Measurements from ENCODE around the gene PCDHA5.
A peak's percentile ranks its signal among the peaks of the same experiment; 100 is the strongest.
"Not testable (repeated sequence)": the region's sequence is repeated elsewhere in the genome, so short reads cannot be mapped to it uniquely, and the experiment has no call there.

The PCDHA5 gene

DNA sequence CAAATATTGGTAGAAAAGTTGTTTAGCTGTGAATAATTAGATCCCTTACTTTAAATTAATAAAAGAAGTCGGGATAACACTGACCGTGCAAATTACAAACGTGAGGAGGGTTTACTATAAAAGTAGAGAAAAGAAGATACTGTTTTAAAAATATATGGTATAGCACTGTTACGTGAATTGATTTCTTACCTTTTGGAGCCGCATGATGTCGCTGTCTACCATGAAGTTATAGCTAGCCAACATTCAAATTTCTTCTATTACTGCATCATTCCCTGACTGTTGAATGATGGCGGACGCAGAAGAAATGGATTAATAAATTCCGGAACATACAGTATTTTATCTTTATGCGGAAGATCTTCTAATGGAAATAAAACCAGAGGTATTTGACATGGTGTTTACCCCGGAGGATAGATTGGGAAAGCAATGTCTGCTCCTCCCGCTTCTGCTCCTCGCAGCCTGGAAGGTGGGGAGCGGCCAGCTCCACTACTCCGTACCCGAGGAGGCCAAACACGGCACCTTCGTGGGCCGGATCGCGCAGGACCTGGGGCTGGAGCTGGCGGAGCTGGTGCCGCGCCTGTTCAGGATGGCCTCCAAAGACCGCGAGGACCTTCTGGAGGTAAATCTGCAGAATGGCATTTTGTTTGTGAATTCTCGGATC, 6.4 kb downstream of the PCDHA5 start, which contains the start of gene PCDHA6:
TSS of gene PCDHA6 (plus strand) at position 257 of the 658 bp plus-strand sequence. CDS start at position 389, 132 bp downstream.
- DNase-seq, result no peak

DNA sequence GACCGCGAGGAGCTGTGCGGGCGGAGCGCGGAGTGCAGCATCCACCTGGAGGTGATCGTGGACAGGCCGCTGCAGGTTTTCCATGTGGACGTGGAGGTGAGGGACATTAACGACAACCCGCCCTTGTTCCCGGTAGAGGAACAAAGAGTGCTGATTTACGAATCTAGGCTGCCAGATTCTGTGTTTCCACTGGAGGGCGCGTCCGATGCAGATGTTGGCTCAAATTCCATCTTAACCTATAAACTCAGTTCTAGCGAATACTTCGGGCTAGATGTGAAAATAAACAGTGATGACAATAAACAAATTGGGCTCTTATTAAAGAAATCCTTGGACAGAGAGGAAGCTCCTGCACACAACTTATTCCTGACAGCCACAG, 6.9 kb downstream of the PCDHA5 start:
- DNase-seq, result no peak

DNA sequence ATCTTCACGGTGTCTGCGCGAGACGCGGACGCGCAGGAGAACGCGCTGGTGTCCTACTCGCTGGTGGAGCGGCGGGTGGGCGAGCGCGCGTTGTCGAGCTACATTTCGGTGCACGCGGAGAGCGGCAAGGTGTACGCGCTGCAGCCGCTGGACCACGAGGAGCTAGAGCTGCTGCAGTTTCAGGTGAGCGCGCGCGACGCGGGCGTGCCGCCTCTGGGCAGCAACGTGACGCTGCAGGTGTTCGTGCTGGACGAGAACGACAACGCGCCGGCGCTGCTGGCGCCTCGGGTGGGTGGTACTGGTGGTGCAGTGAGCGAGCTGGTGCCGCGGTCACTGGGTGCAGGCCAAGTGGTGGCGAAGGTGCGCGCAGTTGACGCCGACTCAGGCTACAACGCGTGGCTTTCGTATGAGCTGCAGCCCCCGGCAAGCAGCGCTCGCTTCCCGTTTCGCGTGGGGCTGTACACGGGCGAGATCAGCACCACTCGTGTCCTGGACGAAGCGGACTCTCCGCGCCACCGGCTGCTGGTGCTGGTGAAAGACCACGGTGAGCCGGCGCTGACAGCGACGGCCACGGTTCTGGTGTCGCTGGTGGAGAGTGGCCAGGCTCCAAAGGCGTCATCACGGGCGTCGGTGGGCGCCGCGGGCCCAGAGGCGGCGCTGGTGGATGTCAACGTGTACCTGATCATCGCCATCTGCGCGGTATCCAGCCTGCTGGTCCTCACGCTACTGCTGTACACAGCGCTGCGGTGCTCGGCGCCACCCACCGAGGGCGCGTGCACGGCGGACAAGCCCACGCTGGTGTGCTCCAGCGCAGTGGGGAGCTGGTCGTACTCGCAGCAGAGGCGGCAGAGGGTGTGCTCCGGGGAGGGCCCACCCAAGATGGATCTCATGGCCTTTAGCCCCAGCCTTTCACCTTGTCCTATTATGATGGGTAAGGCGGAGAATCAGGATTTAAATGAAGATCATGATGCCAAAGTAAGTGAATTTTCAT, 8.4 kb downstream of the PCDHA5 start:
- not testable (repeated sequence) for DNase-seq

DNA sequence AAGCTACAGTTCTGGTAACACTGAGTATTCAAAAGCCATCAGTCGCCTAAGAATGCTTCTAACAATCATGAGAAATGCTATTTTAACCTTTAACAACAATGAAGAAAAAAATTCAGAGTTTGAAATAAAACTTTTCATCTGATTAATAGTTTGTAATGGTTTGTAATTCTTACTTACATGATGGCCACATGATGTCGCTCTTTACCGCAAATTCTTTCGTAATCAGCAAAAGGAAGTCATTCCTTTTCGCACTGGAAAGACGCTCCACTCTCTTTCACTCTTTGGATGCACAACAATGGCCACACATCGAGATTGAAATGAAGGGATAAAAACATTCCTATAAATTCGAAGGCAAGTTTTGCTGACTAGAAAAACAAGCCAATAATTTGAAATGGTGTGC, 12.6 kb downstream of the PCDHA5 start, which contains the start of gene PCDHA7:
TSS of gene PCDHA7 (plus strand) at position 277 of the 400 bp plus-strand sequence. CDS start at position 392, 115 bp downstream.
- DNase-seq, result no peak

DNA sequence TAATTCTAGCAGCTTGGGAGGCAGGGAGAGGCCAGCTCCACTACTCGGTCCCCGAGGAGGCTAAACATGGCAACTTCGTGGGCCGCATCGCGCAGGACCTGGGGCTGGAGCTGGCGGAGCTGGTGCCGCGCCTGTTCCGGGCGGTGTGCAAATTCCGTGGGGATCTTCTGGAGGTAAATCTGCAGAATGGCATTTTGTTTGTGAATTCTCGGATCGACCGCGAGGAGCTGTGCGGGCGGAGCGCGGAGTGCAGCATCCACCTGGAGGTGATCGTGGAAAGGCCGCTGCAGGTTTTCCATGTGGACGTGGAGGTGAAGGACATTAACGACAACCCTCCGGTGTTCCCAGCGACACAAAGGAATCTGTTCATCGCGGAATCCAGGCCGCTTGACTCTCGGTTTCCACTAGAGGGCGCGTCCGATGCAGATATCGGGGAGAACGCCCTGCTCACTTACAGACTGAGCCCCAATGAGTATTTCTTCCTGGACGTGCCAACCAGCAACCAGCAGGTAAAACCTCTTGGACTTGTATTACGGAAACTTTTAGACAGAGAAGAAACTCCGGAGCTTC, 13.1 kb downstream of the PCDHA5 start:
- DNase-seq, result not testable (repeated sequence)

DNA sequence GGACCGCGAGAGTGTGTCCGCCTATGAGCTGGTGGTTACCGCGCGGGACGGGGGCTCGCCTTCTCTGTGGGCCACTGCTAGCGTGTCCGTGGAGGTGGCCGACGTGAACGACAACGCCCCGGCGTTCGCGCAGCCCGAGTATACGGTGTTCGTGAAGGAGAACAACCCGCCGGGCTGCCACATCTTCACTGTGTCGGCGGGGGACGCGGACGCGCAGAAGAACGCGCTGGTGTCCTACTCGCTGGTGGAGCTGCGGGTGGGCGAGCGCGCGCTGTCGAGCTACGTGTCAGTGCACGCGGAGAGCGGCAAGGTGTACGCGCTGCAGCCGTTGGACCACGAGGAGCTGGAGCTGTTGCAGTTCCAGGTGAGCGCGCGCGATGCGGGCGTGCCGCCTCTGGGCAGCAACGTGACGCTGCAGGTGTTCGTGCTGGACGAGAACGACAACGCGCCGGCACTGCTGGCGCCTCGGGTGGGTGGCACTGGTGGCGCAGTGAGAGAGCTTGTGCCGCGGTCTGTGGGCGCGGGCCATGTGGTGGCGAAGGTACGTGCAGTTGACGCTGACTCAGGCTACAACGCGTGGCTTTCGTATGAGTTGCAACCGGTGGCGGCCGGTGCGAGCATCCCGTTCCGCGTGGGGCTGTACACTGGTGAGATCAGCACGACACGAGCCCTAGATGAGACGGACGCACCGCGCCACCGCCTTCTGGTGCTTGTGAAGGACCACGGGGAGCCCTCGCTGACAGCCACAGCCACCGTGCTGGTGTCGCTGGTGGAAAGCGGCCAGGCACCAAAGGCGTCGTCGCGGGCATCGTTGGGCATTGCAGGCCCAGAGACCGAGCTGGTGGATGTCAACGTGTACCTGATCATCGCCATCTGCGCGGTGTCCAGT, 14.5 kb downstream of the PCDHA5 start:
- no peak for DNase-seq

DNA sequence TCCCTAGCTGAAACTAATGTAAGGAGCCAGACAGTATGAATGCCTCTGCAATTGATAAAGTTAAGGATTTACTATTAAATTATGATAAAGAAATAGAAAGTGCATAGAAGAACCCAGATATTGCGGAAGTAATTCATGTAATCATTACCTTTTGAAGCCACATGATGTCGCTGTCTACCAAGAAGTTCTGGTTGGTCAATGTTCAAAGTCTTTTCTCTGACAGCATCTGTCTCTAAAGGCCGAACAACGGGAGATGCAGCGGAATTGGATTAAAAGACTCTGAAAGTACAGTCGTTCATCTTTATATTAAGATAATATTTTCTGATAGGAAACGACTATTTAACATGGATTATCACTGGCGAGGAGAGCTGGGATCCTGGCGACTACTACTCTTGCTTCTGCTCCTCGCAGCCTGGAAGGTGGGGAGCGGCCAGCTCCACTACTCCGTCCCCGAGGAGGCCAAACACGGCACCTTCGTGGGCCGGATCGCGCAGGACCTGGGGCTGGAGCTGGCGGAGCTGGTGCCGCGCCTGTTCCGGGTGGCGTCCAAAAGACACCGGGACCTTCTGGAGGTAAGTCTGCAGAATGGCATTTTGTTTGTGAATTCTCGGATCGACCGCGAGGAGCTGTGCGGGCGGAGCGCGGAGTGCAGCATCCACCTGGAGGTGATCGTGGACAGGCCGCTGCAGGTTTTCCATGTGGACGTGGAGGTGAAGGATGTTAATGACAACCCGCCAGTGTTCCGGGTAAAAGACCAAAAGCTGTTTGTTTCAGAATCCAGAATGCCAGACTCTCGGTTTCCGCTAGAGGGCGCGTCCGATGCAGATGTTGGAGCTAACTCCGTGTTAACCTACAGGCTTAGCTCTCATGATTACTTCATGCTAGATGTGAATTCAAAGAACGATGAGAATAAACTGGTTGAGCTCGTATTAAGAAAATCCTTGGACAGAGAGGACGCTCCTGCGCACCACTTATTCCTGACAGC, 19.9 kb downstream of the PCDHA5 start, which contains the start of gene PCDHA8:
TSS of gene PCDHA8 (plus strand) at position 210 of the 985 bp plus-strand sequence. CDS start at position 345, 135 bp downstream.
- no peak for DNase-seq

DNA sequence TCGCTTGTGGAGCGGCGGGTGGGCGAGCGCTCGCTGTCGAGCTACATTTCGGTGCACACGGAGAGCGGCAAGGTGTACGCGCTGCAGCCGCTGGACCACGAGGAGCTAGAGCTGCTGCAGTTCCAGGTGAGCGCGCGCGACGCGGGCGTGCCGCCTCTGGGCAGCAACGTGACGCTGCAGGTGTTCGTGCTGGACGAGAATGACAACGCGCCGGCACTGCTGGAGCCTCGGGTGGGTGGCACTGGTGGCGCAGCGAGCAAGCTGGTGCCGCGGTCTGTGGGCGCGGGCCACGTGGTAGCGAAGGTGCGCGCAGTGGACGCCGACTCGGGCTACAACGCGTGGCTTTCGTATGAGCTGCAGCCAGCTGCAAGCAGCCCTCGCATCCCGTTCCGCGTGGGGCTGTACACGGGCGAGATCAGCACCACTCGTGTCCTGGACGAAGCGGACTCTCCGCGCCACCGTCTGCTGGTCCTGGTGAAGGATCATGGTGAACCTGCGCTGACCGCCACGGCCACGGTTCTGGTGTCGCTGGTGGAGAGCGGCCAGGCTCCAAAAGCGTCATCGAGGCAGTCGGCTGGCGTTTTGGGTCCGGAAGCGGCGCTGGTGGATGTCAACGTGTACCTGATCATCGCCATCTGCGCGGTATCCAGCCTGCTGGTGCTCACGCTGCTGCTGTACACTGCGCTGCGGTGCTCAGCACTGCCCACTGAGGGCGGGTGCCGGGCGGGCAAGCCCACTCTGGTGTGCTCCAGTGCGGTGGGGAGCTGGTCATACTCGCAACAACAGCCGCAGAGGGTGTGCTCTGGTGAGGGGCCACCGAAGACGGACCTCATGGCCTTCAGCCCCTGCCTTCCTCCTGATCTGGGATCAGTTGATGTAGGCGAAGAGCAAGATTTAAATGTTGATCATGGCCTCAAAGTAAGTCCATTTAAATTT, 21.7 kb downstream of the PCDHA5 start:
- no peak for DNase-seq

DNA sequence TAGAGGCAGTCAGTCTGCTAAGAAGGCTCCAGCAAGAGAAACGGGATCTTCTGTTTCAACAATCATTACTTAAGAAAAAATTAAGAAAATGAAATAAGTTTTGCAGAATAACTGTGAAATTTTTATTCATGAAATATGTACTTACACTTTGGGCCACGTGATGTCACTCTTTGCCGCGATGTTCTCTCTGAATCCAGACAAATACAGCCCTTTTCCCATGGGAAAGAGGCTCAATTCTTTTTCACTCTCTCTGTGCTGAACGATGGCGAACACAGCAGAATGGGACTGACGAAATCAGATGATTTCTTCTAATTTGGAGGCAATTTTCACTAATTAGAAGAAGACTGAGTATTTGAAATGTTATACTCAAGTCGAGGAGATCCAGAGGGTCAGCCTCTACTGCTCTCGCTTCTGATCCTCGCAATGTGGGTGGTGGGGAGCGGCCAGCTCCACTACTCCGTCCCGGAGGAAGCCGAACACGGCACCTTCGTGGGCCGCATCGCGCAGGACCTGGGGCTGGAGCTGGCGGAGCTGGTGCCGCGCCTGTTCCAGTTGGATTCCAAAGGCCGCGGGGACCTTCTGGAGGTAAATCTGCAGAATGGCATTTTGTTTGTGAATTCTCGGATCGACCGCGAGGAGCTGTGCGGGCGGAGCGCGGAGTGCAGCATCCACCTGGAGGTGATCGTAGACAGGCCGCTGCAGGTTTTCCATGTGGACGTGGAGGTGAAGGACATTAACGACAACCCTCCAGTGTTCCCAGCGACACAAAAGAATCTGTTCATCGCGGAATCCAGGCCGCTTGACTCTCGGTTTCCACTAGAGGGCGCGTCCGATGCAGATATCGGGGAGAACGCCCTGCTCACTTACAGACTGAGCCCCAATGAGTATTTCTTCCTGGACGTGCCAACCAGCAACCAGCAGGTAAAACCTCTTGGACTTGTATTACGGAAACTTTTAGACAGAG, 27.0 kb downstream of the PCDHA5 start, which contains the start of gene PCDHA9:
TSS of gene PCDHA9 (plus strand) at position 244 of the 964 bp plus-strand sequence. CDS start at position 358, 114 bp downstream.
- DNase-seq, result not testable (repeated sequence)

DNA sequence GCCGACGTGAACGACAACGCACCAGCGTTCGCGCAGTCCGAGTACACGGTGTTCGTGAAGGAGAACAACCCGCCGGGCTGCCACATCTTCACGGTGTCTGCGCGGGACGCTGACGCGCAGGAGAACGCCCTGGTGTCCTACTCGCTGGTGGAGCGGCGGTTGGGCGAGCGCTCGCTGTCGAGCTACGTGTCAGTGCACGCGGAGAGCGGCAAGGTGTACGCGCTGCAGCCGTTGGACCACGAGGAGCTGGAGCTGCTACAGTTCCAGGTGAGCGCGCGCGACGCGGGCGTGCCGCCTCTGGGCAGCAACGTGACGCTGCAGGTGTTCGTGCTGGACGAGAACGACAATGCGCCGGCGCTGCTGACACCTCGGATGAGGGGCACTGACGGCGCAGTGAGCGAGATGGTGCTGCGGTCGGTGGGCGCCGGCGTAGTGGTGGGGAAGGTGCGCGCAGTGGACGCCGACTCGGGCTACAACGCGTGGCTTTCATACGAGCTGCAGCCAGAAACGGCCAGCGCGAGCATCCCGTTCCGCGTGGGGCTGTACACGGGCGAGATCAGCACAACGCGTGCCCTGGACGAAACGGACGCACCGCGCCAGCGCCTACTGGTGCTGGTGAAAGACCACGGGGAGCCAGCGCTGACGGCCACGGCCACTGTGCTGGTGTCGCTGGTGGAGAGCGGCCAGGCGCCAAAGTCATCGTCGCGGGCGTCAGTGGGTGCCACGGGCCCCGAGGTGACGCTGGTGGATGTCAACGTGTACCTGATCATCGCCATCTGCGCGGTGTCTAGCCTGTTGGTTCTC, 28.6 kb downstream of the PCDHA5 start:
- not testable (repeated sequence) for DNase-seq

DNA sequence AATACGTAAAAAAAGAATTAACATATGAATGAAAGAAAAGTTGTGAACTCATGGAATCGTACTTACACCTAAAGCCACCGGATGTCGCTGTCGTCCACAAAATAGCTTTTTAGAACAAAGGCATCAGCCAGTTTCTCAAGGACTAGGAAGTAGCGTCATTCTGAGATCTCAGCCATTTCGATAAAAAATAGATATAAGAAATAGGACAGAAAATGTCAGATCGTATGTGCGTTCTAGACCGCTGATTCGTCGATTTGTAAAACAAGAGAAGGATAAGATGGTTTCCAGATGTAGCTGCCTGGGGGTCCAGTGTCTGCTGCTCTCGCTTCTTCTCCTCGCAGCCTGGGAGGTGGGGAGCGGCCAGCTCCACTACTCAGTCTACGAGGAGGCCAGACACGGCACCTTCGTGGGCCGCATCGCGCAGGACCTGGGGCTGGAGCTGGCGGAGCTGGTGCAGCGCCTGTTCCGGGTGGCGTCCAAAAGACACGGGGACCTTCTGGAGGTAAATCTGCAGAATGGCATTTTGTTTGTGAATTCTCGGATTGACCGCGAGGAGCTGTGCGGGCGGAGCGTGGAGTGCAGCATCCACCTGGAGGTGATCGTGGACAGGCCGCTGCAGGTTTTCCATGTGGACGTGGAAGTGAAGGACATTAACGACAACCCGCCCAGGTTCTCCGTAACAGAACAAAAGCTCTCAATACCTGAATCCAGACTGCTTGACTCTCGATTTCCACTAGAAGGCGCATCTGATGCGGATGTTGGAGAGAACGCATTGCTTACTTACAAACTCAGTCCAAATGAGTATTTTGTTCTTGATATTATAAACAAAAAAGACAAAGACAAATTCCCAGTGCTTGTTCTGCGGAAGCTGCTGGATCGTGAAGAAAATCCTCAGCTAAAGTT, 34.6 kb downstream of the PCDHA5 start, which contains the start of gene PCDHA10:
TSS of gene PCDHA10 (plus strand) at position 126 of the 903 bp plus-strand sequence. CDS start at position 278, 152 bp downstream.
- DNase-seq, result peak; percentile 26

DNA sequence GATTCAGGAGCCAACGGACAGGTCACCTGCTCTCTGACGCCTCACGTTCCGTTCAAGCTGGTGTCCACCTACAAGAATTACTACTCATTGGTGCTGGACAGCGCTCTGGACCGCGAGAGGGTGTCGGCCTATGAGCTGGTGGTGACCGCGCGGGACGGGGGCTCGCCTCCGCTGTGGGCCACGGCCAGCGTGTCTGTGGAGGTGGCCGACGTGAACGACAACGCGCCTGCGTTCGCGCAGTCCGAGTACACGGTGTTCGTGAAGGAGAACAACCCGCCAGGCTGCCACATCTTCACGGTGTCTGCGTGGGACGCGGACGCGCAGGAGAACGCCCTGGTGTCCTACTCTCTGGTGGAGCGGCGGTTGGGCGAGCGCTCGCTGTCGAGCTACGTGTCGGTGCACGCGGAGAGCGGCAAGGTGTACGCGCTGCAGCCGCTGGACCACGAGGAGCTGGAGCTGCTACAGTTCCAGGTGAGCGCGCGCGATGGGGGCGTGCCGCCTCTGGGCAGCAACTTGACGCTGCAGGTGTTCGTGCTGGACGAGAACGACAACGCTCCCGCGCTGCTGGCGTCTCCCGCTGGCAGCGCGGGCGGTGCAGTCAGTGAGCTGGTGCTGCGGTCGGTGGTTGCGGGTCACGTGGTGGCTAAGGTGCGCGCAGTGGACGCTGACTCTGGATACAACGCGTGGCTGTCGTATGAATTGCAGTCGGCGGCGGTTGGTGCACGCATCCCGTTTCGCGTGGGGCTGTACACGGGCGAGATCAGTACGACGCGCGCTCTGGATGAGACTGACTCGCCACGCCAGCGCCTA, 36.0 kb downstream of the PCDHA5 start:
- DNase-seq, result no peak

DNA sequence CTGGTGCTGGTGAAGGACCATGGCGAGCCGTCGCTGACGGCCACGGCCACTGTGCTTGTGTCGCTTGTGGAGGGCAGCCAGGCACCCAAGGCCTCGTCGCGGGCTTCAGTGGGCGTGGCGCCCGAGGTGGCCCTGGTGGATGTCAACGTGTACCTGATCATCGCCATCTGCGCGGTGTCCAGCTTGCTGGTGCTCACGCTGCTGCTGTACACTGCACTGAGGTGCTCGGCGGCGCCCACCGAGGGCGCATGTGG, 36.5 kb downstream of the PCDHA5 start:
- no peak for DNase-seq

DNA sequence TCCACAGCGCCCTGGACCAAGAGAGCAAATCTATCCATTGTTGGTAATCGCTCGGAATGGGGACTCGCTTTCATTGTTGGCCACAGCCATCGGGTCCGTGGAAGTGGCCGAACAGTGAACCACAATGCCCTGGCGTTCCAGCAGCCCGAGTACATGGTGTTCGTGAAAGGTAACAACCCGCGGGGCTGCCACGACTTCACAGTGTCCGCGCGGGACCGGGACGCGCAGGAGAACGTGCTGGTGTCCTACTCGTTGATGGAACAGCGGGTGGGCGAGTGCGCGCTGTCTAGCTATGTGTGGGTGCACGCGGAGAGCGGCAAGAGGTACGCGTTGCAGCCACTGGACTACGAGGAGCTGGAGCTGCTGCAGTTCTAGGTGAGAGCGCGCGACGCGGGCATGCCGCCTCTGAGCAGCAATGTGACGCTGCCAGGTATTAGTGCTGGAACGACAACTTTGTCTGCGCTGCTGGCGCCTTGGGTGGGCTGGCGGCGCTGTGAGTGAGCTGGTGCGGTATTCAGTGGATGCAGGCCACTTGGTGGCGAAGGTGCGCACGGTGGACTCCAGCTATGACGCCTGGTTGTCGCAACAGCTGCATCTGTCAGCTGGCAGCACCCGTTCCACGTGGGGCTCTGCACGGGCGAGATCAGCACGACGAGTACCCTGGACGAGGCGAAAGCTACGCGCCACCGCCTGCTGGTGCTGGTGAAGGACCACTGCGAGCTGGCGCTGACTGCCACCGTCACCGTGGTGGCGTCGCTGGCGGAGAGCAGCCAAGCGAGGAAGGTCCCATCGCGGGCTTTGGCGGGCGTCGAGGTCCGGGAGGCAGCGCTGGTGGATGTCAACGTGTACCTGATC, 41.3 kb downstream of the PCDHA5 start:
- DNase-seq, result no peak

Data from NCI-H226 (cell line).